Sigmoid colon (tissue), 4 donors: Measurements from ENCODE around the gene FTCD.

Source experiments
- CTCF ChIP-seq, 4 experiments: fragments of 450-650 bp in 3 of 4; fragments of 200-600 bp in 1 of 4; IDR thresholded peaks; one replicate each; pipeline ENCODE4 v1.5.1; 2016 to 2019; ENCODE audit warnings: antibody characterized with exemption in 4 of 4, mild to moderate bottlenecking in 3 of 4, moderate library complexity in 2 of 4
- POLR2A ChIP-seq, 2 donors: fragments of 450-650 bp; IDR thresholded peaks; one replicate each; pipeline ENCODE4 v1.6.1; 2016; ENCODE audit warnings: antibody characterized with exemption in 2 of 2, mild to moderate bottlenecking in 2 of 2, moderate library complexity in 2 of 2
- POLR2AphosphoS5 ChIP-seq, 4 donors: sonication (generic); formaldehyde crosslinking; IDR thresholded peaks; one replicate each; pipeline ENCODE4 v1.6.1; 2017; ENCODE audit warnings: antibody characterized with exemption in 4 of 4

DNA sequence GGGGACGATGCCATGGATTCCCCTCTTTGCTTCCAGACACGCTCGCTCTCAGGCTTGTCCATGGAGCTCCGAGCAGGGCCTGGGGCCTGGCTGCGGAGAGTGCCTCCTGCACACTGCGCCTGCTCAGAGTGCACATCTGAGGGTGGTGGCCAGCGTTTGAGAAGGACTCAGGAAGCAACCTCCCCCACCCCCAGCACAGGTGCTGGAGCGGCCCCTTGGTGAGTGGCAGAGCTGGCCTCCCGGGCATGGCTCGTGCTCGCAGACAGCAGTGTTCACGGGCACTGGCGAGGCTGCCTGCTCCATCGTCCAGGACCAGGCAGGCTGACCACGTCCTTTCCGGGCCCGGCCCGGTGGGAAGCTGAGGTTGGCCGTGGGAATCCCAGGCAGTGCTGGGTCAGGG, 26.1 kb upstream of the FTCD start:
- TF ChIP-seq POLR2AphosphoS5 (IDR thresholded peaks at IDR 0.05) (no peak), CTCF (IDR thresholded peaks at IDR 0.05) (no peak), POLR2A (IDR thresholded peaks at IDR 0.05) (no peak)
